Measurements from ENCODE around the gene MANBA.
"Not testable (repeated sequence)": the region's sequence is repeated elsewhere in the genome, so short reads cannot be mapped to it uniquely, and the experiment has no call there.

Gene MANBA

GRCh38 chr4:102718833-102719575 is 41.8 kb downstream of the MANBA start:
- H3K27me3 ChIP-seq (replicated peaks in 2 of 5; ENCODE audit: control insufficient read depth in 4 of 5, insufficient read depth in 5 of 5, low read length in 4 of 5); DNase-seq; H3K4me1 ChIP-seq (ENCODE audit: control extremely low read depth in 1 of 4, control insufficient read depth in 4 of 4, insufficient read depth in 4 of 4, low read length in 3 of 4); H3K9me3 ChIP-seq (ENCODE audit: control extremely low read depth in 1 of 5, control insufficient read depth in 4 of 5, insufficient read depth in 2 of 5, low read depth in 1 of 5, low read length in 4 of 5); H3K4me3 ChIP-seq (ENCODE audit: control insufficient read depth in 1 of 7, extremely low read depth in 1 of 7, insufficient read depth in 4 of 7, low read depth in 2 of 7, low read length in 6 of 7); POLR2A ChIA-PET; H3K27ac ChIP-seq (ENCODE audit: insufficient read depth in 1 of 2, low read depth in 1 of 2, low read length in 2 of 2, poor library complexity in 1 of 2, severe bottlenecking in 2 of 2); CTCF ChIA-PET: not testable (repeated sequence)
- H3K36me3 ChIP-seq (ENCODE audit: control insufficient read depth in 4 of 4, insufficient read depth in 4 of 4, low read length in 3 of 4): peaks cover 12 to 71% (median 43%) of the 10 kb centered on the region in 4 experiments
- 98% methylated on average over 8 of the region's 9 CpGs for whole genome bisulfite sequencing (ENCODE audit: insufficient coverage)

- Histone ChIP-seq H3K4me3 (ENCODE audit: control insufficient read depth in 1 of 7, extremely low read depth in 1 of 7, insufficient read depth in 4 of 7, low read depth in 2 of 7, low read length in 6 of 7) (no peak overlapping the region), H3K9me3 (ENCODE audit: control extremely low read depth in 1 of 5, control insufficient read depth in 4 of 5, insufficient read depth in 2 of 5, low read depth in 1 of 5, low read length in 4 of 5) (peaks cover 0 to 7% (median 2%) of the 10 kb centered on the region in 5 experiments), H3K27me3 (replicated peaks in 2 of 5; ENCODE audit: control insufficient read depth in 4 of 5, insufficient read depth in 5 of 5, low read length in 4 of 5) (no peaks in the 10 kb centered on the region), H3K36me3 (ENCODE audit: control insufficient read depth in 4 of 4, insufficient read depth in 4 of 4, low read length in 3 of 4) (peaks cover 12 to 66% (median 45%) of the 10 kb centered on the region in 4 experiments), H3K4me1 (ENCODE audit: control extremely low read depth in 1 of 4, control insufficient read depth in 4 of 4, insufficient read depth in 4 of 4, low read length in 3 of 4) (no peaks in the 10 kb centered on the region), H3K27ac (ENCODE audit: insufficient read depth in 1 of 2, low read depth in 1 of 2, low read length in 2 of 2, poor library complexity in 1 of 2, severe bottlenecking in 2 of 2) (no peak overlapping the region)
- DNase-seq: no peak
- ChIA-PET POLR2A (no interaction called here), CTCF (interaction anchor here (0.7 to 1.5 kb wide), 2 partner anchors 14 to 135 kb away, joined by 3 to 6 read pairs; no protein-coding TSS in a partner anchor)
- 100% methylated on average over 1 of the region's 1 CpG for WGBS (ENCODE audit: insufficient coverage)
Observed at GRCh38 chr4:102717448-102718092, 43.2 kb downstream of the MANBA start.

DNA sequence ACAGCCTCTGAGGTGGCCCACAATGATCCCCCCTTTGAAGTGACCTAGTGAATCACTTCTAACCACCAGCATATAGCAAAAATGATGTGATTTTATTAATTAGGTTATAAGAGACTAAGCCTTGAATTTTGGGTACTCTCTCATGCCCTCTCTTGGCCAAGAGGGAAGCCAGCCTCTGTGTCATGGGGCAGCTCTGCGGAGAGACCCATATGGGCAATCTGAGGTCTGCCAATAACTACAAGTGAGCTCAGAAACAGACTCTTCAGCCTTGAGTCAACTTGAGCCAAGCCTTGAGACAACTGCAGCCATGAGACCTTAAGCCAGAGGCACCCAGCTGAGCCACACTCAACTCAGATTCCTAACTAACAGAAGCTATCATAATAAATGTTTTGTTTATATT is 45.7 kb downstream of the MANBA start:
- Histone ChIP-seq H3K4me3 (ENCODE audit: control insufficient read depth in 1 of 7, extremely low read depth in 1 of 7, insufficient read depth in 4 of 7, low read depth in 2 of 7, low read length in 6 of 7) (no peak overlapping the region), H3K9me3 (ENCODE audit: control extremely low read depth in 1 of 5, control insufficient read depth in 4 of 5, insufficient read depth in 2 of 5, low read depth in 1 of 5, low read length in 4 of 5) (peaks cover 0 to 13% (median 2%) of the 10 kb centered on the region in 5 experiments), H3K4me1 (ENCODE audit: control extremely low read depth in 1 of 4, control insufficient read depth in 4 of 4, insufficient read depth in 4 of 4, low read length in 3 of 4) (no peaks in the 10 kb centered on the region), H3K36me3 (ENCODE audit: control insufficient read depth in 4 of 4, insufficient read depth in 4 of 4, low read length in 3 of 4) (peaks cover 26 to 62% (median 47%) of the 10 kb centered on the region in 4 experiments), H3K27ac (ENCODE audit: insufficient read depth in 1 of 2, low read depth in 1 of 2, low read length in 2 of 2, poor library complexity in 1 of 2, severe bottlenecking in 2 of 2) (no peak overlapping the region), H3K27me3 (replicated peaks in 2 of 5; ENCODE audit: control insufficient read depth in 4 of 5, insufficient read depth in 5 of 5, low read length in 4 of 5) (no peaks in the 10 kb centered on the region)
- POLR2A ChIA-PET: no interaction called here
- WGBS (ENCODE audit: insufficient coverage): 100% methylated on average over 1 of the region's 1 CpG
- CTCF ChIA-PET: interaction anchor here (1.0 to 1.5 kb wide), 4 partner anchors 9 to 317 kb away, joined by 3 to 5 read pairs (median 4); no protein-coding TSS in a partner anchor
- no peak for DNase-seq

DNA sequence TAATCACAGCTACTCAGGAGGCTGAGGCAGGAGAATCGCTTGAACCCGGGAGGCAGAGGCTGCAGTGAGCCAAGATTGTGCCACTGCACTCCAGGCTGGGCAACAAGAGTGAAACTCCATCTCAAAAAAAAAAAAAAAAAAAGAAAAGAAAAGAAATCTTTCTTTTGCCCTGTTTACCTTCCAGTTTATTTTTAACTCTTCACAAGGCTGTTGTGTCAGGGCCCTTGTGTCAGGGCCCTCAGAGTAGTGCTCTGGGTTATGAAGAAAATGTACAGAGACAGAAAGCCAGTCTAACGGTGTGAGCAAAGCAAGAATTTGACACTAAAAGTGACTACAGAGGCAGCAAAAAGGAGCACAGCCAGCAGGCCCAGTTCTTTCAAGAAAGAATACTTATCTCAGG is 47.0 kb downstream of the MANBA start:
- WGBS (ENCODE audit: insufficient coverage): 100% methylated on average over 1 of the region's 3 CpGs
- H3K9me3 ChIP-seq (ENCODE audit: control extremely low read depth in 1 of 5, control insufficient read depth in 4 of 5, insufficient read depth in 2 of 5, low read depth in 1 of 5, low read length in 4 of 5); H3K4me1 ChIP-seq (ENCODE audit: control extremely low read depth in 1 of 4, control insufficient read depth in 4 of 4, insufficient read depth in 4 of 4, low read length in 3 of 4); H3K27me3 ChIP-seq (replicated peaks in 2 of 5; ENCODE audit: control insufficient read depth in 4 of 5, insufficient read depth in 5 of 5, low read length in 4 of 5); H3K4me3 ChIP-seq (ENCODE audit: control insufficient read depth in 1 of 7, extremely low read depth in 1 of 7, insufficient read depth in 4 of 7, low read depth in 2 of 7, low read length in 6 of 7); H3K27ac ChIP-seq (ENCODE audit: insufficient read depth in 1 of 2, low read depth in 1 of 2, low read length in 2 of 2, poor library complexity in 1 of 2, severe bottlenecking in 2 of 2); DNase-seq; POLR2A ChIA-PET: not testable (repeated sequence)
- peaks cover 25 to 52% (median 38%) of the 10 kb centered on the region in 4 experiments for H3K36me3 ChIP-seq (ENCODE audit: control insufficient read depth in 4 of 4, insufficient read depth in 4 of 4, low read length in 3 of 4)
- CTCF ChIA-PET: interaction anchor here (1.5 kb wide), 1 partner anchor 11 kb away, joined by 4 read pairs; no protein-coding TSS in a partner anchor

- peaks cover 0 to 8% (median 1%) of the 10 kb centered on the region in 5 experiments for H3K9me3 ChIP-seq (ENCODE audit: control extremely low read depth in 1 of 5, control insufficient read depth in 4 of 5, insufficient read depth in 2 of 5, low read depth in 1 of 5, low read length in 4 of 5)
- no peak overlapping the region for H3K4me3 ChIP-seq (ENCODE audit: control insufficient read depth in 1 of 7, extremely low read depth in 1 of 7, insufficient read depth in 4 of 7, low read depth in 2 of 7, low read length in 6 of 7)
- no peaks in the 10 kb centered on the region for H3K27me3 ChIP-seq (replicated peaks in 2 of 5; ENCODE audit: control insufficient read depth in 4 of 5, insufficient read depth in 5 of 5, low read length in 4 of 5)
- H3K4me1 ChIP-seq (ENCODE audit: control extremely low read depth in 1 of 4, control insufficient read depth in 4 of 4, insufficient read depth in 4 of 4, low read length in 3 of 4): no peaks in the 10 kb centered on the region
- DNase-seq: no peak
- POLR2A ChIA-PET: interaction anchor here (0.6 kb wide), 1 partner anchor 306 kb away, joined by 3 read pairs; the partner anchor contains the start of gene SLC9B1
- 100% methylated on average over 2 of the region's 3 CpGs for WGBS (ENCODE audit: insufficient coverage)
- CTCF ChIA-PET: no interaction called here
- no peak overlapping the region for H3K27ac ChIP-seq (ENCODE audit: insufficient read depth in 1 of 2, low read depth in 1 of 2, low read length in 2 of 2, poor library complexity in 1 of 2, severe bottlenecking in 2 of 2)
- peaks cover 25 to 50% (median 36%) of the 10 kb centered on the region in 4 experiments for H3K36me3 ChIP-seq (ENCODE audit: control insufficient read depth in 4 of 4, insufficient read depth in 4 of 4, low read length in 3 of 4)
Observed at GRCh38 chr4:102713096-102713495, 47.7 kb downstream of the MANBA start.

- CTCF ChIA-PET: interaction anchor here (1.3 kb wide), 1 partner anchor 16 kb away, joined by 3 read pairs; no protein-coding TSS in a partner anchor
- 100% methylated on average over 3 of the region's 3 CpGs for WGBS (ENCODE audit: insufficient coverage)
- no peak overlapping the region for H3K27ac ChIP-seq (ENCODE audit: insufficient read depth in 1 of 2, low read depth in 1 of 2, low read length in 2 of 2, poor library complexity in 1 of 2, severe bottlenecking in 2 of 2)
Observed at GRCh38 chr4:102710986-102711385, 49.8 kb downstream of the MANBA start.

GRCh38 chr4:102709060-102709459 is 51.7 kb downstream of the MANBA start:
- H3K27me3 ChIP-seq (replicated peaks in 2 of 5; ENCODE audit: control insufficient read depth in 4 of 5, insufficient read depth in 5 of 5, low read length in 4 of 5); H3K4me1 ChIP-seq (ENCODE audit: control extremely low read depth in 1 of 4, control insufficient read depth in 4 of 4, insufficient read depth in 4 of 4, low read length in 3 of 4); CTCF ChIA-PET; H3K4me3 ChIP-seq (ENCODE audit: control insufficient read depth in 1 of 7, extremely low read depth in 1 of 7, insufficient read depth in 4 of 7, low read depth in 2 of 7, low read length in 6 of 7); H3K27ac ChIP-seq (ENCODE audit: insufficient read depth in 1 of 2, low read depth in 1 of 2, low read length in 2 of 2, poor library complexity in 1 of 2, severe bottlenecking in 2 of 2); POLR2A ChIA-PET; DNase-seq: not testable (repeated sequence)
- peaks cover 24 to 64% (median 34%) of the 10 kb centered on the region in 4 experiments for H3K36me3 ChIP-seq (ENCODE audit: control insufficient read depth in 4 of 4, insufficient read depth in 4 of 4, low read length in 3 of 4)
- peaks cover 1 to 39% (median 8%) of the 10 kb centered on the region in 5 experiments for H3K9me3 ChIP-seq (ENCODE audit: control extremely low read depth in 1 of 5, control insufficient read depth in 4 of 5, insufficient read depth in 2 of 5, low read depth in 1 of 5, low read length in 4 of 5)
- WGBS (ENCODE audit: insufficient coverage): 100% methylated on average over 1 of the region's 1 CpG

More at GRCh38 chr4:102710986-102711385, 49.8 kb downstream of the MANBA start:
- Histone ChIP-seq H3K36me3 (ENCODE audit: control insufficient read depth in 4 of 4, insufficient read depth in 4 of 4, low read length in 3 of 4) (peaks cover 26 to 53% (median 37%) of the 10 kb centered on the region in 4 experiments), H3K4me1 (ENCODE audit: control extremely low read depth in 1 of 4, control insufficient read depth in 4 of 4, insufficient read depth in 4 of 4, low read length in 3 of 4) (no peaks in the 10 kb centered on the region), H3K4me3 (ENCODE audit: control insufficient read depth in 1 of 7, extremely low read depth in 1 of 7, insufficient read depth in 4 of 7, low read depth in 2 of 7, low read length in 6 of 7) (no peak overlapping the region), H3K9me3 (ENCODE audit: control extremely low read depth in 1 of 5, control insufficient read depth in 4 of 5, insufficient read depth in 2 of 5, low read depth in 1 of 5, low read length in 4 of 5) (peaks cover 1 to 25% (median 4%) of the 10 kb centered on the region in 5 experiments), H3K27me3 (replicated peaks in 2 of 5; ENCODE audit: control insufficient read depth in 4 of 5, insufficient read depth in 5 of 5, low read length in 4 of 5) (no peaks in the 10 kb centered on the region)
- no peak for DNase-seq
- POLR2A ChIA-PET: no interaction called here
